Neural cell (in vitro differentiated cells): ENCODE results near the gene MOB2. TPM values are rescaled to one million over a fixed set of nuclear protein-coding genes. Genes with fewer than 3 reads are reported as not detected.

Source experiments
- H2AFZ ChIP-seq: fragments of 200-600, 300-800 bp; sonication (generic), shearing (Covaris generic); 2 replicates; pipeline ENCODE4 v1.6.0; 2014; ENCODE audit warnings: low read depth, mild to moderate bottlenecking, antibody characterized with exemption, low read length, moderate library complexity
- H3F3A ChIP-seq: fragments of 200-600 bp; shearing (Covaris generic); 2 replicates; pipeline ENCODE4 v1.6.1; 2016; ENCODE audit warnings: mild to moderate bottlenecking, moderate library complexity, mixed read lengths, antibody characterized with exemption, low read length; ENCODE audit not compliant: insufficient read depth, poor library complexity, severe bottlenecking
- H3K27ac ChIP-seq: fragments of 200-600, 300-800 bp; sonication (generic), shearing (Covaris generic); 2 replicates; pipeline ENCODE4 v1.5.1; 2014; ENCODE audit warnings: mild to moderate bottlenecking, low read length, moderate library complexity
- H3K27me3 ChIP-seq: fragments of 300-800, 200-600 bp; sonication (generic), shearing (Covaris generic); 2 replicates; pipeline ENCODE4 v1.6.0; 2014; ENCODE audit warnings: mild to moderate bottlenecking, low read depth, low read length, moderate library complexity; ENCODE audit not compliant: insufficient read depth
- H3K36me3 ChIP-seq: fragments of 300-800, 200-600 bp; sonication (generic), shearing (Covaris generic); 2 replicates; pipeline ENCODE4 v1.5.1; 2014; ENCODE audit warnings: mild to moderate bottlenecking, antibody characterized with exemption, low read length, moderate library complexity; ENCODE audit not compliant: insufficient read depth
- H3K4me2 ChIP-seq: fragments of 300-800, 200-600 bp; sonication (generic), shearing (Covaris generic); 2 replicates; pipeline ENCODE4 v1.6.0; 2014; ENCODE audit warnings: mild to moderate bottlenecking, low read length
- H3K4me3 ChIP-seq: fragments of 300-800, 200-600 bp; sonication (generic), shearing (Covaris generic); 2 replicates; pipeline ENCODE4 v1.5.1; 2014; ENCODE audit warnings: mild to moderate bottlenecking, low read length, moderate library complexity
- H3K79me2 ChIP-seq: fragments of 200-600 bp; shearing (Covaris generic); replicated peaks from 2 replicates; pipeline ENCODE4 v1.6.0; 2014; ENCODE audit warnings: mild to moderate bottlenecking, low read length, moderate library complexity; ENCODE audit not compliant: insufficient read depth
- H3K9ac ChIP-seq: fragments of 300-800, 200-600 bp; sonication (generic), shearing (Covaris generic); 2 replicates; pipeline ENCODE4 v1.6.1; 2016; ENCODE audit warnings: mild to moderate bottlenecking, low read length, mixed read lengths
- H3K9me2 ChIP-seq: fragments of 200-600 bp; shearing (Covaris generic); 2 replicates; pipeline ENCODE4 v1.6.1; 2016; ENCODE audit warnings: mild to moderate bottlenecking, low read length, mixed read lengths; ENCODE audit not compliant: insufficient read depth
- H3K9me3 ChIP-seq: fragments of 200-600, 300-800 bp; sonication (generic), shearing (Covaris generic); 2 replicates; pipeline ENCODE4 v1.6.1; 2016; ENCODE audit warnings: mild to moderate bottlenecking, mixed run types, low read length, moderate library complexity, mixed read lengths
- H4K20me1 ChIP-seq: fragments of 200-600 bp; shearing (Covaris generic); 2 replicates; pipeline ENCODE4 v1.6.1; 2016; ENCODE audit warnings: mild to moderate bottlenecking, mixed run types; ENCODE audit not compliant: insufficient read depth
- EP300 ChIP-seq: fragments of 450-650 bp; conservative IDR thresholded peaks from 2 replicates; pipeline ENCODE4 v1.6.1; 2014; ENCODE audit warnings: antibody characterized with exemption, mild to moderate bottlenecking, moderate library complexity; ENCODE audit not compliant: poor library complexity, severe bottlenecking
- EZH2 ChIP-seq: fragments of 200-600, 300-800 bp; shearing (Covaris generic), sonication (generic); IDR thresholded peaks from 2 replicates; pipeline ENCODE4 v1.6.1; 2014; ENCODE audit warnings: antibody characterized with exemption, low read length, borderline replicate concordance, mild to moderate bottlenecking; ENCODE audit not compliant: insufficient read depth, poor library complexity, severe bottlenecking
- MXI1 ChIP-seq: fragments of 450-650 bp; conservative IDR thresholded peaks from 2 replicates; pipeline ENCODE4 v1.6.1; 2014; ENCODE audit warnings: antibody characterized with exemption, mild to moderate bottlenecking; ENCODE audit not compliant: poor library complexity, severe bottlenecking
- POLR2AphosphoS5 ChIP-seq: IDR thresholded peaks from 2 replicates; pipeline ENCODE4 v1.6.1; 2012
- RAD21 ChIP-seq: fragments of 450-650 bp; conservative IDR thresholded peaks from 2 replicates; pipeline ENCODE4 v1.6.1; 2014; ENCODE audit warnings: antibody characterized with exemption, mild to moderate bottlenecking, moderate library complexity
- SMC3 ChIP-seq: fragments of 450-650 bp; conservative IDR thresholded peaks from 2 replicates; pipeline ENCODE4 v1.6.1; 2014; ENCODE audit warnings: antibody characterized with exemption, mild to moderate bottlenecking, moderate library complexity; ENCODE audit not compliant: poor library complexity
- TAF1 ChIP-seq: IDR thresholded peaks from 2 replicates; pipeline ENCODE4 v1.6.1; 2012; ENCODE audit warnings: low read depth
- polyA plus RNA-seq: library from polyadenylated mRNA; depleted of rRNA; stranded (reverse); fragments of >200 nt; gene quantifications from 2 replicates; pipeline ENCODE4 v1.2.3, GENCODE V29; 2014
- TF ChIP-seq, protein P1 (sequence below): fragments of 450-650 bp; IDR thresholded peaks from 2 replicates; pipeline ENCODE4 v1.5.1; 2014; ENCODE audit warnings: antibody characterized with exemption, mild to moderate bottlenecking, moderate library complexity; ENCODE audit not compliant: poor library complexity, severe bottlenecking
- TF ChIP-seq, protein P2 (sequence below): IDR thresholded peaks from 2 replicates; pipeline ENCODE4 v1.6.1; 2012; ENCODE audit warnings: borderline replicate concordance

MOB2 gene
- polyA plus RNA-seq, 1 donor from 2014 or later = 33.2 TPM

DNA sequence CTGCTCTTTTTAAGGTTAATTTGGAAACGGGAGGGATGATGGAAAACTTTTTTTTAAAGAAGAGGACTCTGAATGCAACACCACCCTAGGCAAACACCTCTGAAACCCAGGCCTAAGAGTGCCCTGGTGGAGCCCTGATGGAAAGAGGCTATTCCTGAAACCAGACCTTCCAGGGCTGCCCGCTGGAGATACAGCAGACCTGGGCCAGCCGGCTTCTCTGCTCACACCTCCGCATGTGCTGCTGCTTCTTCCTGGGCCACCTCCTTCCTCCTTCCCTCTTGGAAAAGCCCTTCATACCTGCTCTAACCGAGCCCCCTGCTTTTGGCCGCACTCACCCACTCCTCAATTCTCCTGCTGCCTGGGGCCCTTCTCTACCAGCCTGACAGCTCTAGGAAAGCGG lies 47.6 kb upstream of the MOB2 start:
- H3K9ac ChIP-seq = no peak overlapping the region
- H3F3A ChIP-seq = no peaks in the 10 kb centered on the region
- no peak overlapping the region for H3K4me2 ChIP-seq
- H3K4me3 ChIP-seq = no peak overlapping the region
- no peaks in the 10 kb centered on the region for H3K9me2 ChIP-seq
- peaks cover 3% of the 10 kb centered on the region for H3K27me3 ChIP-seq
- no peaks in the 10 kb centered on the region for H3K79me2 ChIP-seq
- TF ChIP-seq SMC3 (no peak), POLR2AphosphoS5 (no peak), EZH2 (no peak), RAD21 (no peak), TAF1 (no peak), MXI1 (no peak), EP300 (no peak)
- TF ChIP-seq, protein P1, sequence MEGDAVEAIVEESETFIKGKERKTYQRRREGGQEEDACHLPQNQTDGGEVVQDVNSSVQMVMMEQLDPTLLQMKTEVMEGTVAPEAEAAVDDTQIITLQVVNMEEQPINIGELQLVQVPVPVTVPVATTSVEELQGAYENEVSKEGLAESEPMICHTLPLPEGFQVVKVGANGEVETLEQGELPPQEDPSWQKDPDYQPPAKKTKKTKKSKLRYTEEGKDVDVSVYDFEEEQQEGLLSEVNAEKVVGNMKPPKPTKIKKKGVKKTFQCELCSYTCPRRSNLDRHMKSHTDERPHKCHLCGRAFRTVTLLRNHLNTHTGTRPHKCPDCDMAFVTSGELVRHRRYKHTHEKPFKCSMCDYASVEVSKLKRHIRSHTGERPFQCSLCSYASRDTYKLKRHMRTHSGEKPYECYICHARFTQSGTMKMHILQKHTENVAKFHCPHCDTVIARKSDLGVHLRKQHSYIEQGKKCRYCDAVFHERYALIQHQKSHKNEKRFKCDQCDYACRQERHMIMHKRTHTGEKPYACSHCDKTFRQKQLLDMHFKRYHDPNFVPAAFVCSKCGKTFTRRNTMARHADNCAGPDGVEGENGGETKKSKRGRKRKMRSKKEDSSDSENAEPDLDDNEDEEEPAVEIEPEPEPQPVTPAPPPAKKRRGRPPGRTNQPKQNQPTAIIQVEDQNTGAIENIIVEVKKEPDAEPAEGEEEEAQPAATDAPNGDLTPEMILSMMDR = no peak
- TF ChIP-seq, protein P2, sequence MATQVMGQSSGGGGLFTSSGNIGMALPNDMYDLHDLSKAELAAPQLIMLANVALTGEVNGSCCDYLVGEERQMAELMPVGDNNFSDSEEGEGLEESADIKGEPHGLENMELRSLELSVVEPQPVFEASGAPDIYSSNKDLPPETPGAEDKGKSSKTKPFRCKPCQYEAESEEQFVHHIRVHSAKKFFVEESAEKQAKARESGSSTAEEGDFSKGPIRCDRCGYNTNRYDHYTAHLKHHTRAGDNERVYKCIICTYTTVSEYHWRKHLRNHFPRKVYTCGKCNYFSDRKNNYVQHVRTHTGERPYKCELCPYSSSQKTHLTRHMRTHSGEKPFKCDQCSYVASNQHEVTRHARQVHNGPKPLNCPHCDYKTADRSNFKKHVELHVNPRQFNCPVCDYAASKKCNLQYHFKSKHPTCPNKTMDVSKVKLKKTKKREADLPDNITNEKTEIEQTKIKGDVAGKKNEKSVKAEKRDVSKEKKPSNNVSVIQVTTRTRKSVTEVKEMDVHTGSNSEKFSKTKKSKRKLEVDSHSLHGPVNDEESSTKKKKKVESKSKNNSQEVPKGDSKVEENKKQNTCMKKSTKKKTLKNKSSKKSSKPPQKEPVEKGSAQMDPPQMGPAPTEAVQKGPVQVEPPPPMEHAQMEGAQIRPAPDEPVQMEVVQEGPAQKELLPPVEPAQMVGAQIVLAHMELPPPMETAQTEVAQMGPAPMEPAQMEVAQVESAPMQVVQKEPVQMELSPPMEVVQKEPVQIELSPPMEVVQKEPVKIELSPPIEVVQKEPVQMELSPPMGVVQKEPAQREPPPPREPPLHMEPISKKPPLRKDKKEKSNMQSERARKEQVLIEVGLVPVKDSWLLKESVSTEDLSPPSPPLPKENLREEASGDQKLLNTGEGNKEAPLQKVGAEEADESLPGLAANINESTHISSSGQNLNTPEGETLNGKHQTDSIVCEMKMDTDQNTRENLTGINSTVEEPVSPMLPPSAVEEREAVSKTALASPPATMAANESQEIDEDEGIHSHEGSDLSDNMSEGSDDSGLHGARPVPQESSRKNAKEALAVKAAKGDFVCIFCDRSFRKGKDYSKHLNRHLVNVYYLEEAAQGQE = no peak
- no peak overlapping the region for H3K27ac ChIP-seq
- no peaks in the 10 kb centered on the region for H3K9me3 ChIP-seq
- H3K36me3 ChIP-seq = no peaks in the 10 kb centered on the region
- no peaks in the 10 kb centered on the region for H4K20me1 ChIP-seq
- no peak overlapping the region for H2AFZ ChIP-seq

DNA sequence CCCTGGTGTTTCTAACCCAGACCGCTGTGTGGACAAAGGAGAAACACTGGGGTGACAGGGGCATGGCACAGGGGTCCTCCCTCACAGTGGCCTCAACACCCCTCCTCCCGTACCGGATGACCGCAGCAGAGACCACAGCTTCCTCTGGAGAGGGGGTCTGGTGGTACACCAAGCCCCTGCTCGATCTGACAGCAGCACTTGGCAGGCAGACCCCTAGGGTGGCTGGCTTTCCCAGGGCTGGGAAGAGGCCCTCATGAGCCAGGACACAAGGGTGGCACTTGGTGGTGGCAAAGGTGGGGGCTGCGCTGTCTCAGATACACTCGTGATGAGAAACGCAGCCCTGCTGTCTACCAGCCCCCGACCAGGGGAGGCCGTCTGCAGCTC lies 46.8 kb upstream of the MOB2 start:
- Histone ChIP-seq H3K4me2 (no peak overlapping the region), H3K4me3 (no peak overlapping the region), H3K36me3 (no peaks in the 10 kb centered on the region), H3K9ac (no peak overlapping the region), H3K9me2 (no peaks in the 10 kb centered on the region), H4K20me1 (no peaks in the 10 kb centered on the region), H3K27me3 (peaks cover 3% of the 10 kb centered on the region), H2AFZ (no peak overlapping the region), H3K79me2 (no peaks in the 10 kb centered on the region), H3F3A (no peaks in the 10 kb centered on the region), H3K9me3 (no peaks in the 10 kb centered on the region), H3K27ac (no peak overlapping the region)
- no peak for TF ChIP-seq EZH2
- no peak for TF ChIP-seq EP300
- TF ChIP-seq SMC3 = no peak
- TF ChIP-seq RAD21 = no peak
- TF ChIP-seq, protein P1 = no peak
- TF ChIP-seq, protein P2 = no peak
- TF ChIP-seq POLR2AphosphoS5 = no peak
- TF ChIP-seq TAF1 = no peak
- TF ChIP-seq MXI1 = no peak
